ENCODE results near the gene RFPL3.

RFPL3 gene

GRCh38 chr22:32313532-32313931 lies 44.1 kb upstream of the RFPL3 start:
- no peak for DNase-seq (ENCODE audit: low spot score)
- no peak for TF ChIP-seq CTCF (IDR thresholded peaks at IDR 0.05; ENCODE audit: borderline replicate concordance, control extremely low read depth, extremely low read depth, insufficient read depth, missing control alignments)
- in situ Hi-C loops (cut with MboI; ENCODE audit: low sequenced_read_pairs, unreplicated experiment), result no loop called here

GRCh38 chr22:32317524-32317923 lies 40.1 kb upstream of the RFPL3 start:
- DNase-seq (ENCODE audit: low spot score), result no peak
- no peak for TF ChIP-seq CTCF (IDR thresholded peaks at IDR 0.05; ENCODE audit: borderline replicate concordance, control extremely low read depth, extremely low read depth, insufficient read depth, missing control alignments)
- in situ Hi-C loops (cut with MboI; ENCODE audit: low sequenced_read_pairs, unreplicated experiment), result no loop called here

- no peak for TF ChIP-seq CTCF (IDR thresholded peaks at IDR 0.05; ENCODE audit: borderline replicate concordance, control extremely low read depth, extremely low read depth, insufficient read depth, missing control alignments)
- in situ Hi-C loops (cut with MboI; ENCODE audit: low sequenced_read_pairs, unreplicated experiment), result no loop called here
- DNase-seq (ENCODE audit: low spot score), result no peak
Observed at GRCh38 chr22:32318361-32318760, 39.3 kb upstream of the RFPL3 start.

GRCh38 chr22:32319861-32320406 lies 37.7 kb upstream of the RFPL3 start:
- no peak for TF ChIP-seq CTCF (IDR thresholded peaks at IDR 0.05; ENCODE audit: borderline replicate concordance, control extremely low read depth, extremely low read depth, insufficient read depth, missing control alignments)
- in situ Hi-C loops (cut with MboI; ENCODE audit: low sequenced_read_pairs, unreplicated experiment), result no loop called here
- DNase-seq (ENCODE audit: low spot score), result no peak

GRCh38 chr22:32322986-32323385 lies 34.7 kb upstream of the RFPL3 start:
- in situ Hi-C loops (cut with MboI; ENCODE audit: low sequenced_read_pairs, unreplicated experiment), result no loop called here
- no peak for TF ChIP-seq CTCF (IDR thresholded peaks at IDR 0.05; ENCODE audit: borderline replicate concordance, control extremely low read depth, extremely low read depth, insufficient read depth, missing control alignments)
- no peak for DNase-seq (ENCODE audit: low spot score)

- DNase-seq (ENCODE audit: low spot score), result no peak
- no peak for TF ChIP-seq CTCF (IDR thresholded peaks at IDR 0.05; ENCODE audit: borderline replicate concordance, control extremely low read depth, extremely low read depth, insufficient read depth, missing control alignments)
- in situ Hi-C loops (cut with MboI; ENCODE audit: low sequenced_read_pairs, unreplicated experiment), result no loop called here
Observed at GRCh38 chr22:32323513-32324164, 34.0 kb upstream of the RFPL3 start.
